ENCODE data around the gene BTNL8.

- no peak for TF ChIP-seq CTCF (IDR thresholded peaks at IDR 0.05; ENCODE audit: borderline replicate concordance, extremely low read depth, low read length, poor library complexity, severe bottlenecking)
- no peak for TF ChIP-seq EZH2 (IDR thresholded peaks at IDR 0.05; ENCODE audit: borderline replicate concordance, low read depth, low read length, severe bottlenecking)
Measured at GRCh38 chr5:180898621-180899246, at the start of gene BTNL8.

Data from DND-41 (cell line).